K562 (cell line): Measurements from ENCODE around the gene PTOV1. TPM values are rescaled to one million over a fixed set of nuclear protein-coding genes. Genes with fewer than 3 reads are reported as not detected.

Experiments used
- ATAC-seq: fragments of 200-7000 bp; cut with Tn5 transposase; 3 replicates; pipeline ENCODE4 v1.9.1; 2020; ENCODE audit warnings: moderate library complexity
- BruUV-seq: library from RNA; stranded (reverse); fragments of 400-500 nt; replicated peaks from 2 replicates; lab custom pipeline; 2021; lab: Mats Ljungman, UMichigan
- CTCF ChIA-PET: fragments of 300-600 bp; formaldehyde crosslinking; extraction: SDS; loops from one replicate; lab custom pipeline; 2021; ENCODE audit warnings: low intra/inter-chr PET ratio; lab: Yijun Ruan, JAX
- POLR2A ChIA-PET: fragments of 300-600, 350-650 bp; sonication (Branson Sonifier 250); formaldehyde crosslinking; extraction: SDS; loops from one replicate; lab custom pipeline; 2021; ENCODE audit warnings: antibody characterized with exemption, inconsistent platforms; lab: Yijun Ruan, JAX
- DNase-seq, 4 experiments: peaks; one replicate each; pipeline versions ENCODE4 v3.0.0 to v3.0.0-alpha.2; 2011 to 2018; ENCODE audit warnings: low spot score in 3 of 4, mixed read lengths in 3 of 4; ENCODE audit errors: extremely low read depth in 1 of 4
- FAIRE-seq: peaks from 2 replicates; lab custom pipeline; 2011; peaks lifted over from hg19 to GRCh38; lab: Jason Lieb, UNC
- H2AFZ ChIP-seq: 2 replicates; pipeline ENCODE4 v1.6.0; 2011; ENCODE audit warnings: low read depth, low read length, control low read depth, inconsistent platforms
- H3K27ac ChIP-seq: fragments of 200-600 bp; 3 replicates; pipeline ENCODE4 v1.8.0; 2011; ENCODE audit warnings: low read depth, mild to moderate bottlenecking, control low read depth, inconsistent platforms, low read length, moderate library complexity, mixed read lengths; ENCODE audit errors: extremely low read depth
- H3K27me3 ChIP-seq, 2 experiments: fragments of 300-600 bp in 1 of 2; 2 replicates in 1 of 2; 3 replicates in 1 of 2; pipeline versions ENCODE4 v1.6.0 to v1.8.0; 2011; ENCODE audit warnings: inconsistent platforms in 2 of 2, low read length in 2 of 2, mild to moderate bottlenecking in 1 of 2, mixed read lengths in 1 of 2, moderate library complexity in 1 of 2; ENCODE audit not compliant: control insufficient read depth in 2 of 2, insufficient read depth in 2 of 2
- H3K36me3 ChIP-seq: fragments of 300-600 bp; 3 replicates; pipeline ENCODE4 v1.8.0; 2011; ENCODE audit warnings: mild to moderate bottlenecking, low read length, inconsistent platforms; ENCODE audit not compliant: control insufficient read depth, insufficient read depth
- H3K4me1 ChIP-seq, 2 experiments: fragments of 200-600 bp in 1 of 2; replicated peaks in 1 of 2; 2 replicates in 1 of 2; 3 replicates in 1 of 2; pipeline versions ENCODE4 v1.5.1 to v1.8.0; 2011; ENCODE audit warnings: inconsistent platforms in 2 of 2, low read length in 2 of 2, mild to moderate bottlenecking in 1 of 2, mixed read lengths in 1 of 2, moderate library complexity in 1 of 2; ENCODE audit not compliant: control insufficient read depth in 2 of 2, insufficient read depth in 2 of 2
- H3K4me2 ChIP-seq: 2 replicates; pipeline ENCODE4 v1.6.1; 2011; ENCODE audit warnings: low read length, control low read depth, inconsistent platforms, mixed read lengths; ENCODE audit not compliant: insufficient read depth
- H3K4me3 ChIP-seq: fragments of 200-600 bp; sonication (generic), shearing (Covaris generic); 2 replicates; pipeline ENCODE4 v1.5.1; 2016; ENCODE audit warnings: control low read depth, inconsistent platforms
- H3K79me2 ChIP-seq: fragments of 200-600 bp; 3 replicates; pipeline ENCODE4 v1.8.0; 2011; ENCODE audit warnings: low read length, inconsistent platforms; ENCODE audit not compliant: control insufficient read depth, insufficient read depth
- H3K9ac ChIP-seq, 2 experiments: 2 replicates each; pipeline versions ENCODE4 v1.6.0 to v1.6.1; 2011; ENCODE audit warnings: low read depth in 2 of 2, low read length in 2 of 2, control low read depth in 1 of 2, inconsistent platforms in 1 of 2, mild to moderate bottlenecking in 1 of 2, mixed read lengths in 1 of 2; ENCODE audit not compliant: insufficient read depth in 1 of 2
- H3K9me1 ChIP-seq: one replicate; pipeline ENCODE4 v1.6.0; 2011; ENCODE audit warnings: inconsistent platforms, mild to moderate bottlenecking, low read length, moderate library complexity; ENCODE audit not compliant: control insufficient read depth, insufficient read depth
- H3K9me3 ChIP-seq: replicated peaks from 2 replicates; pipeline ENCODE4 v1.5.1; 2011; ENCODE audit warnings: low read depth, low read length, inconsistent platforms; ENCODE audit not compliant: control insufficient read depth, insufficient read depth
- H4K20me1 ChIP-seq: replicated peaks from 2 replicates; pipeline ENCODE4 v1.6.1; 2011; ENCODE audit warnings: low read length, inconsistent platforms, mixed read lengths; ENCODE audit not compliant: control insufficient read depth, insufficient read depth
- CXXC5 ChIP-seq: fragments of 250-450 bp; sonication (Bioruptor Pico); IDR thresholded peaks from 2 replicates; pipeline ENCODE4 v1.8.0; 2022; ENCODE audit warnings: inconsistent platforms, mild to moderate bottlenecking, moderate library complexity
- DPF2 ChIP-seq: fragments of 450-650 bp; IDR thresholded peaks from 2 replicates; pipeline ENCODE4 v1.6.1; 2016
- ETV6 ChIP-seq, 3 experiments: fragments of 150-350 bp in 1 of 3; sonication (generic) in 1 of 3; formaldehyde crosslinking in 1 of 3; IDR thresholded peaks; 2 replicates each; pipeline versions ENCODE4 v1.6.1 to v1.8.0; 2014 to 2022; ENCODE audit warnings: borderline replicate concordance in 2 of 3, low read depth in 2 of 3, antibody characterized with exemption in 1 of 3, low read length in 1 of 3, mild to moderate bottlenecking in 1 of 3, missing genetic modification reagents in 1 of 3
- HNRNPUL1 ChIP-seq: fragments of 200-400 bp; formaldehyde crosslinking; IDR thresholded peaks from 2 replicates; pipeline ENCODE4 v1.6.1; 2017; ENCODE audit warnings: low read length
- NCOR1 ChIP-seq: fragments of 450-650 bp; IDR thresholded peaks from 2 replicates; pipeline ENCODE4 v1.6.1; 2016; ENCODE audit warnings: mild to moderate bottlenecking, moderate library complexity
- RAD21 ChIP-seq, 2 experiments: fragments of 250-450 bp in 1 of 2; fragments of 450-650 bp in 1 of 2; sonication (Bioruptor Pico) in 1 of 2; formaldehyde crosslinking in 1 of 2; IDR thresholded peaks in 1 of 2; conservative IDR thresholded peaks in 1 of 2; 2 replicates each; pipeline versions ENCODE4 v1.4.0 to v1.8.0; 2020 to 2022; ENCODE audit warnings: mild to moderate bottlenecking in 2 of 2, moderate library complexity in 1 of 2
- SUPT5H ChIP-seq: fragments of 450-650 bp; IDR thresholded peaks from 2 replicates; pipeline ENCODE4 v1.6.1; 2016
- ZNF124 ChIP-seq: sonication (generic); formaldehyde crosslinking; IDR thresholded peaks from 2 replicates; pipeline ENCODE4 v1.8.1; 2022; ENCODE audit warnings: missing genetic modification reagents
- WGBS: fragments of 100-300 bp; shearing (Covaris generic); methylation state at CpG from one replicate; pipeline ENCODE4 v1.1.6; 2016; ENCODE audit warnings: low coverage, mixed read lengths; ENCODE audit not compliant: insufficient coverage; ENCODE audit errors: missing lambda C conversion rate; 5-methylcytosine and 5-hydroxymethylcytosine counted together
- in situ Hi-C: fragments of 300-500 bp; cut with MboI; formaldehyde crosslinking; loops from 4 replicates; pipeline ENCODE4 v1.15.0; 2018; ENCODE audit warnings: inconsistent platforms, mixed read lengths
- intact Hi-C: fragments of 100-400 bp; cut with micrococcal nuclease; formaldehyde crosslinking; loops from 2 replicates; pipeline ENCODE4 v1.14.2; 2022
- polyA plus RNA-seq, 8 experiments: library from polyadenylated mRNA; depleted of rRNA in 4 of 8; stranded (reverse) in 5 of 8; unstranded in 3 of 8; fragments of >200 nt; fragmentation: Nextera tagmentation in 2 of 8; fragmentation: Illumina TruSeq in 1 of 8; extraction: Ambion mirVana in 2 of 8; extraction: Trizol in 1 of 8; gene quantifications; 2 replicates each; pipeline versions ENCODE4 v1.2.1 to v1.2.3, GENCODE V29; 2011 to 2014; ENCODE audit warnings: inconsistent platforms in 1 of 8, missing spikeins in 1 of 8
- total RNA-seq, 7 experiments: library from RNA; depleted of rRNA in 6 of 7; stranded (reverse); fragments of >200 nt in 6 of 7; fragmentation: Illumina TruSeq in 2 of 7; extraction: Trizol in 2 of 7; gene quantifications; 2 replicates each; pipeline versions ENCODE4 v1.2.1 to v1.2.3, GENCODE V29; 2011 to 2021; ENCODE audit warnings: low replicate concordance in 1 of 7
- TF ChIP-seq, protein P1 (sequence below): sonication (generic); formaldehyde crosslinking; IDR thresholded peaks from 2 replicates; pipeline ENCODE4 v1.8.0; 2022; ENCODE audit warnings: missing genetic modification reagents, mild to moderate bottlenecking, moderate library complexity, borderline replicate concordance
- TF ChIP-seq, protein P2 (sequence below), 2 experiments: IDR thresholded peaks in 1 of 2; conservative IDR thresholded peaks in 1 of 2; 2 replicates each; pipeline ENCODE4 v1.6.1; 2016; ENCODE audit warnings: low read depth in 2 of 2, mild to moderate bottlenecking in 1 of 2, missing compliant biosample characterization in 1 of 2, missing genetic modification characterization in 1 of 2, moderate library complexity in 1 of 2
- TF ChIP-seq, protein P3 (sequence below): fragments of 200-800 bp; sonication (Bioruptor generic); IDR thresholded peaks from 2 replicates; pipeline ENCODE4 v1.6.1; 2017; ENCODE audit warnings: missing genetic modification characterization, missing compliant biosample characterization
- TF ChIP-seq, protein P4 (sequence below): fragments of 250-450 bp; sonication (Bioruptor Pico); IDR thresholded peaks from 2 replicates; pipeline ENCODE4 v1.4.0; 2020; ENCODE audit warnings: mild to moderate bottlenecking, moderate library complexity

PTOV1 gene
- total and polyA plus RNA-seq, 9 of the 15 experiments (the other 6 are each of a cell fraction or from before 2014, with no cell fraction given), result 4.9 to 169 (median 43.5) TPM

DNA sequence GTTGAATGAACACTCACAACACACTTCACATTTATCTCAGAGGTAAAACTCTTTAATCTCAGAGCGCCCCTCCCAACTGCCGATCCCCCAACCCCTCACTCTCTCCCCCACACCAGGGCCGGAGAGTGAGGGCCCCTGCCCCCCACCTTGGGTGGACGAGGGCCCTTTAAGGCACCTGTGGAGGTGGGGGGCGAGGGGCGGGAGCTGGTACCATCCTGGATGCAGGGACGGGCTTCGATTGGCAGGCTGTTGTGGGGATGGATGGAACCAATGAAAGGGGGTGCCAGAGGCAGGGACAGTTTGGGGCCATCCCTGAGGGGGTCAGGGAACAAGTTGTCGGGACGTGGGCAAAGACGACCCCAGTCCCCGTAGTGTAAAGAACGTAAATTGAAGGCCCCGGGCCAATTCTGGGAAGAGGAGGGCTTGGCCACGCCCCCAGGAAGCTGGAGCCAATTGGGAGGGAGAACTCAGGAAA is 18.1 kb downstream of the PTOV1 start:
- CTCF ChIA-PET, result no interaction called here
- intact Hi-C loops, result loop anchor here (1.0 to 5.0 kb wide), 4 partner anchors 8 to 192 kb away; partner anchors contain the start of genes AKT1S1, AP2A1, ATF5 and NUP62
- WGBS, result 7% methylated on average over 14 of the region's 15 CpGs
- TF ChIP-seq DPF2 (no peak), NCOR1 (no peak), ZNF124 (no peak), HNRNPUL1 (no peak), CXXC5 (CRISPR knock-in tag) (no peak), SUPT5H (peak; percentile 48), RAD21 (CRISPR knock-in tag; conservative IDR thresholded peaks at IDR 0.05 in 1 of 2, IDR thresholded peaks at IDR 0.05 in 1 of 2) (no peak), ETV6 (IDR thresholded peaks at IDR 0.05; ENCODE audit: borderline replicate concordance in 1 of 2, low read depth in 2 of 2, low read length in 1 of 2) (no peak), ETV6 (CRISPR knock-in tag; IDR thresholded peaks at IDR 0.05; ENCODE audit: borderline replicate concordance) (no peak)
- TF ChIP-seq, protein P1, sequence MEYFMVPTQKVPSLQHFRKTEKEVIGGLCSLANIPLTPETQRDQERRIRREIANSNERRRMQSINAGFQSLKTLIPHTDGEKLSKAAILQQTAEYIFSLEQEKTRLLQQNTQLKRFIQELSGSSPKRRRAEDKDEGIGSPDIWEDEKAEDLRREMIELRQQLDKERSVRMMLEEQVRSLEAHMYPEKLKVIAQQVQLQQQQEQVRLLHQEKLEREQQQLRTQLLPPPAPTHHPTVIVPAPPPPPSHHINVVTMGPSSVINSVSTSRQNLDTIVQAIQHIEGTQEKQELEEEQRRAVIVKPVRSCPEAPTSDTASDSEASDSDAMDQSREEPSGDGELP (CRISPR knock-in tag), result no peak
- TF ChIP-seq, protein P2, sequence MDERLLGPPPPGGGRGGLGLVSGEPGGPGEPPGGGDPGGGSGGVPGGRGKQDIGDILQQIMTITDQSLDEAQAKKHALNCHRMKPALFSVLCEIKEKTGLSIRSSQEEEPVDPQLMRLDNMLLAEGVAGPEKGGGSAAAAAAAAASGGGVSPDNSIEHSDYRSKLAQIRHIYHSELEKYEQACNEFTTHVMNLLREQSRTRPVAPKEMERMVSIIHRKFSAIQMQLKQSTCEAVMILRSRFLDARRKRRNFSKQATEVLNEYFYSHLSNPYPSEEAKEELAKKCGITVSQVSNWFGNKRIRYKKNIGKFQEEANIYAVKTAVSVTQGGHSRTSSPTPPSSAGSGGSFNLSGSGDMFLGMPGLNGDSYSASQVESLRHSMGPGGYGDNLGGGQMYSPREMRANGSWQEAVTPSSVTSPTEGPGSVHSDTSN (CRISPR knock-in tag; IDR thresholded peaks at IDR 0.05; ENCODE audit: low read depth), result no peak
- TF ChIP-seq, protein P2 (tag; conservative IDR thresholded peaks at IDR 0.05; ENCODE audit: low read depth), result no peak
- TF ChIP-seq, protein P3, sequence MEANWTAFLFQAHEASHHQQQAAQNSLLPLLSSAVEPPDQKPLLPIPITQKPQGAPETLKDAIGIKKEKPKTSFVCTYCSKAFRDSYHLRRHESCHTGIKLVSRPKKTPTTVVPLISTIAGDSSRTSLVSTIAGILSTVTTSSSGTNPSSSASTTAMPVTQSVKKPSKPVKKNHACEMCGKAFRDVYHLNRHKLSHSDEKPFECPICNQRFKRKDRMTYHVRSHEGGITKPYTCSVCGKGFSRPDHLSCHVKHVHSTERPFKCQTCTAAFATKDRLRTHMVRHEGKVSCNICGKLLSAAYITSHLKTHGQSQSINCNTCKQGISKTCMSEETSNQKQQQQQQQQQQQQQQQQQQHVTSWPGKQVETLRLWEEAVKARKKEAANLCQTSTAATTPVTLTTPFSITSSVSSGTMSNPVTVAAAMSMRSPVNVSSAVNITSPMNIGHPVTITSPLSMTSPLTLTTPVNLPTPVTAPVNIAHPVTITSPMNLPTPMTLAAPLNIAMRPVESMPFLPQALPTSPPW, result peak; percentile 66
- TF ChIP-seq, protein P4, sequence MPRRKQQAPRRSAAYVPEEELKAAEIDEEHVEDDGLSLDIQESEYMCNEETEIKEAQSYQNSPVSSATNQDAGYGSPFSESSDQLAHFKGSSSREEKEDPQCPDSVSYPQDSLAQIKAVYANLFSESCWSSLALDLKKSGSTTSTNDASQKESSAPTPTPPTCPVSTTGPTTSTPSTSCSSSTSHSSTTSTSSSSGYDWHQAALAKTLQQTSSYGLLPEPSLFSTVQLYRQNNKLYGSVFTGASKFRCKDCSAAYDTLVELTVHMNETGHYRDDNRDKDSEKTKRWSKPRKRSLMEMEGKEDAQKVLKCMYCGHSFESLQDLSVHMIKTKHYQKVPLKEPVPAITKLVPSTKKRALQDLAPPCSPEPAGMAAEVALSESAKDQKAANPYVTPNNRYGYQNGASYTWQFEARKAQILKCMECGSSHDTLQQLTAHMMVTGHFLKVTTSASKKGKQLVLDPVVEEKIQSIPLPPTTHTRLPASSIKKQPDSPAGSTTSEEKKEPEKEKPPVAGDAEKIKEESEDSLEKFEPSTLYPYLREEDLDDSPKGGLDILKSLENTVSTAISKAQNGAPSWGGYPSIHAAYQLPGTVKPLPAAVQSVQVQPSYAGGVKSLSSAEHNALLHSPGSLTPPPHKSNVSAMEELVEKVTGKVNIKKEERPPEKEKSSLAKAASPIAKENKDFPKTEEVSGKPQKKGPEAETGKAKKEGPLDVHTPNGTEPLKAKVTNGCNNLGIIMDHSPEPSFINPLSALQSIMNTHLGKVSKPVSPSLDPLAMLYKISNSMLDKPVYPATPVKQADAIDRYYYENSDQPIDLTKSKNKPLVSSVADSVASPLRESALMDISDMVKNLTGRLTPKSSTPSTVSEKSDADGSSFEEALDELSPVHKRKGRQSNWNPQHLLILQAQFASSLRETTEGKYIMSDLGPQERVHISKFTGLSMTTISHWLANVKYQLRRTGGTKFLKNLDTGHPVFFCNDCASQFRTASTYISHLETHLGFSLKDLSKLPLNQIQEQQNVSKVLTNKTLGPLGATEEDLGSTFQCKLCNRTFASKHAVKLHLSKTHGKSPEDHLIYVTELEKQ (CRISPR knock-in tag), result no peak

More for the DNA sequence above, 18.1 kb downstream of the PTOV1 start:
- FAIRE-seq (peak; percentile 32), DNase-seq (peak in 2 of 4 experiments; percentile 25 to 51), ATAC-seq (peak; percentile 3)
- Histone ChIP-seq H3K9me3 (no peaks in the 10 kb centered on the region), H3K4me1 (peaks cover 43 to 84% of the 10 kb centered on the region in 2 experiments), H2AFZ (peak overlapping the region; percentile 71), H3K9me1 (peaks cover 8% of the 10 kb centered on the region), H3K36me3 (peaks cover 45% of the 10 kb centered on the region), H3K4me3 (peak overlapping the region; percentile 43), H3K27ac (peak overlapping the region; percentile 63; the same call in 2 of the 3 replicates), H4K20me1 (peaks cover 19% of the 10 kb centered on the region; the same call in 1 of the 2 replicates), H3K9ac (peak overlapping the region; percentile 24 to 39; a peak in 2 of 4 replicates), H3K79me2 (peaks cover 45% of the 10 kb centered on the region), H3K4me2 (peak overlapping the region; percentile 83), H3K27me3 (no peaks in the 10 kb centered on the region)
- in situ Hi-C loops, result no loop called here
- POLR2A ChIA-PET, result interaction anchor here (0.5 to 1.9 kb wide), 16 partner anchors 9 to 477 kb away, joined by 3 to 13 read pairs (median 3); partner anchors contain the start of genes ATF5, NUP62, PTOV1 and RPS11
- BruUV-seq, result no TSS peak
